Stomach smooth muscle (tissue), 2 donors: ENCODE measurements around the gene NT5E.
A peak's percentile ranks its signal among the peaks of the same experiment; 100 is the strongest.

Source experiments
- H3K27ac ChIP-seq: one replicate; pipeline ENCODE4 v1.7.0; 2013; ENCODE audit warnings: mild to moderate bottlenecking, low read length, inconsistent platforms
- H3K27me3 ChIP-seq, 2 donors: one replicate each; pipeline ENCODE4 v1.7.0; 2013; ENCODE audit warnings: low read length in 2 of 2; ENCODE audit not compliant: insufficient read depth in 2 of 2, control insufficient read depth in 1 of 2
- H3K36me3 ChIP-seq, 2 donors: one replicate each; pipeline ENCODE4 v1.7.0; 2013; ENCODE audit warnings: low read length in 2 of 2; ENCODE audit not compliant: control insufficient read depth in 2 of 2, insufficient read depth in 2 of 2
- H3K4me1 ChIP-seq: one replicate; pipeline ENCODE4 v1.7.0; 2013; ENCODE audit warnings: low read length; ENCODE audit not compliant: control insufficient read depth, insufficient read depth
- H3K4me3 ChIP-seq, 2 donors: one replicate each; pipeline ENCODE4 v1.7.0; 2013; ENCODE audit warnings: low read length in 2 of 2
- H3K9ac ChIP-seq, 2 donors: one replicate each; pipeline ENCODE4 v1.7.0; 2013; ENCODE audit warnings: low read length in 2 of 2, mild to moderate bottlenecking in 1 of 2
- H3K9me3 ChIP-seq, 2 donors: one replicate each; pipeline ENCODE4 v1.7.0; 2013; ENCODE audit warnings: low read length in 2 of 2; ENCODE audit not compliant: control insufficient read depth in 2 of 2
- donor health status: healthy.
- donor health status: Pancreatic carcinoma.

Gene NT5E

DNA sequence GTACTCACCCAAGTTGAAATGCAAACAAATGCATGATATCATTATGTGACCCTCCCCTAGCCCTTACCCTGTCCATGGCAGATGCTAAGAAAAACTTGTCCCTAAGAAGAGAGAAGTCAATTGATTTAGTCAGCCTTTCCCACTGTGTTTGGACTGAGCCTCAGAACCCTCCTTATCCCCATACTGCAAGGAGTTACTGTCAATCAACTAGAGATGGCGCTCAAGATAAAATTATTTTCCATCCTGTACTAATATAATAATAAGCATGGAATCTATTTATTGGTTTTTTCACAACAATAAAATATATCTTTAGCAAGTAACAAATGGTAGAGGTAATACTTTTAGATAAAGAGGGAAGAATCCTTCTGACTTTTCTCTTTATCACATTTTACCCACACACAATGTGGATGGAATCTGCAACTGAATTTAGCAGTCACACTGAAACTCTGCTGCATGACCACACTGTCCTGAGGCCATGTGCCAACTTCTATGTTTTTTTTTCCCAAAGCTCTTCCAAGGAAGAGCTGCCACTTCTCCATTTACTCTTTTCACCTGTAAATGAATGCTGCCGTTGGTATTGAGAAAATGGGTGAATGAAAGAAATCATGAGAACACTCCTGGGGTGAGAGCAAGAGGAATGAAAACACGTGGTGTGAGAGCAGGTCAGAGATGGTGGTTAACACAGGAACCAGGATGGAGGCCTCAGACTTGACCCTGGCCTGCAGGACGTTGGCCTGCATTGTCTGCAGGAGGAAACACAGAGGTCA lies 10.5 kb downstream of the NT5E start:
- H3K9ac ChIP-seq, result no peak overlapping the region
- peak overlapping the region; percentile 18 for H3K27ac ChIP-seq
- no peaks in the 10 kb centered on the region for H3K36me3 ChIP-seq
- H3K4me3 ChIP-seq, result peak overlapping the region in 1 of 2 donors; percentile 15
- H3K27me3 ChIP-seq, result no peaks in the 10 kb centered on the region
- peaks cover 46% of the 10 kb centered on the region for H3K4me1 ChIP-seq
- no peaks in the 10 kb centered on the region for H3K9me3 ChIP-seq

- Histone ChIP-seq H3K27ac (peak overlapping the region; percentile 41), H3K36me3 (no peaks in the 10 kb centered on the region), H3K4me1 (peaks cover 46% of the 10 kb centered on the region), H3K9ac (no peak overlapping the region), H3K27me3 (no peaks in the 10 kb centered on the region), H3K4me3 (no peak overlapping the region), H3K9me3 (no peaks in the 10 kb centered on the region)
Measured at GRCh38 chr6:85460921-85461797, 11.3 kb downstream of the NT5E start.

GRCh38 chr6:85461798-85462170 lies 11.9 kb downstream of the NT5E start:
- Histone ChIP-seq H3K4me3 (no peak overlapping the region), H3K9me3 (no peaks in the 10 kb centered on the region)

GRCh38 chr6:85462673-85463072 lies 12.8 kb downstream of the NT5E start:
- no peaks in the 10 kb centered on the region for H3K27me3 ChIP-seq
- H3K9ac ChIP-seq, result no peak overlapping the region
- peaks cover 40% of the 10 kb centered on the region for H3K4me1 ChIP-seq
- no peaks in the 10 kb centered on the region for H3K9me3 ChIP-seq
- no peaks in the 10 kb centered on the region for H3K36me3 ChIP-seq
- H3K27ac ChIP-seq, result peak overlapping the region; percentile 41
- no peak overlapping the region for H3K4me3 ChIP-seq

More at GRCh38 chr6:85461798-85462170, 11.9 kb downstream of the NT5E start:
- Histone ChIP-seq H3K9ac (no peak overlapping the region), H3K27me3 (no peaks in the 10 kb centered on the region), H3K4me1 (peaks cover 46% of the 10 kb centered on the region), H3K36me3 (no peaks in the 10 kb centered on the region), H3K27ac (peak overlapping the region; percentile 41)

GRCh38 chr6:85463621-85464259 lies 13.9 kb downstream of the NT5E start:
- H3K9me3 ChIP-seq, result no peaks in the 10 kb centered on the region
- peaks cover 0 to 4% of the 10 kb centered on the region in 2 donors for H3K36me3 ChIP-seq
- no peak overlapping the region for H3K9ac ChIP-seq
- H3K27ac ChIP-seq, result no peak overlapping the region
- H3K4me3 ChIP-seq, result no peak overlapping the region
- no peaks in the 10 kb centered on the region for H3K27me3 ChIP-seq
- H3K4me1 ChIP-seq, result peaks cover 35% of the 10 kb centered on the region

- no peak overlapping the region for H3K4me3 ChIP-seq
- peaks cover 0 to 4% of the 10 kb centered on the region in 2 donors for H3K36me3 ChIP-seq
- no peak overlapping the region for H3K27ac ChIP-seq
- no peaks in the 10 kb centered on the region for H3K9me3 ChIP-seq
- H3K27me3 ChIP-seq, result no peaks in the 10 kb centered on the region
- H3K9ac ChIP-seq, result no peak overlapping the region
- H3K4me1 ChIP-seq, result peaks cover 30% of the 10 kb centered on the region
Measured at GRCh38 chr6:85464260-85464644, 14.4 kb downstream of the NT5E start.

DNA sequence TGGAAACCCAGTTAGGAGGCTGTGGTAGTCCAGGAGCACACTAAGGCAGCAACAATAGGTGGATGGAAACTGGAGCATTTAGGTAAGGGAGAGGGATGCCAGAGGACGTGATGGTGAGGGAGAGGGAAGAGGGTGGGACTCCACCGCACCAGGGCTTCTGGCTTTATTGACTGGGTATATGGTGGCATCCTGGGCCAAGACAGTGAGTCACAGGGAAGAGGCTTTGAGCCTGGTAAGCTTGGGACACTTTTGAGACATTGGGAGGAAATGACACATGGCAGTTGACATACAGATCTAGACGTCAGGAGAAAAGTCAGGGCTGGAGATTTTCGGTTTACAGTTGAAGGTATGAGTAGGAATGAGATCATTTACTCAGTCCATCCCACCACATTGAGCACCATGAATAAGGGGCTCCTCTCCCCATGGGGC lies 14.9 kb downstream of the NT5E start:
- Histone ChIP-seq H3K9me3 (no peaks in the 10 kb centered on the region), H3K4me1 (peaks cover 27% of the 10 kb centered on the region), H3K27ac (no peak overlapping the region), H3K9ac (peak overlapping the region in 1 of 2 donors; percentile 1), H3K36me3 (peaks cover 0 to 4% of the 10 kb centered on the region in 2 donors), H3K4me3 (peak overlapping the region in 1 of 2 donors; percentile 15), H3K27me3 (no peaks in the 10 kb centered on the region)

DNA sequence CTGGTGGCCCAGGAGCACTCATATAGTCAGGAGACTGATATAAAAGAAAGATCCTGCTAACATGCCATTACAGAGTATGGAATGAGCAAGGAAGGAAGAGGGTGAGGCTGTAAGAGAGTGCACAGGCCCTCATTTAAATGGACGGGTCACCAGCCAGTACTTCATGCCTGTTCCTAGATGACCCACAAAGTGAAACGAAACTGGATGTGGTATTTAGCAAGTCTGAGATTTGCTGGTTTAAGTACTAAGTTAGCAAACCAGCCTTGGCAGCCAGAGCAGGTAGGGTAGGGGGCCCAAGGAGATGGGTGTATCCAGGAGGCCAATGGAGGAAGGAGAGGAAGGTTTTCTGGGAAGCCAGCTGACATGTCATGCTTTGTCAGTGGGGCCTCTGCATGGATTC lies 15.9 kb downstream of the NT5E start:
- H3K9ac ChIP-seq, result no peak overlapping the region
- peaks cover 0 to 4% of the 10 kb centered on the region in 2 donors for H3K36me3 ChIP-seq
- no peaks in the 10 kb centered on the region for H3K27me3 ChIP-seq
- H3K27ac ChIP-seq, result no peak overlapping the region
- H3K4me3 ChIP-seq, result no peak overlapping the region
- H3K9me3 ChIP-seq, result no peaks in the 10 kb centered on the region
- peaks cover 22% of the 10 kb centered on the region for H3K4me1 ChIP-seq

DNA sequence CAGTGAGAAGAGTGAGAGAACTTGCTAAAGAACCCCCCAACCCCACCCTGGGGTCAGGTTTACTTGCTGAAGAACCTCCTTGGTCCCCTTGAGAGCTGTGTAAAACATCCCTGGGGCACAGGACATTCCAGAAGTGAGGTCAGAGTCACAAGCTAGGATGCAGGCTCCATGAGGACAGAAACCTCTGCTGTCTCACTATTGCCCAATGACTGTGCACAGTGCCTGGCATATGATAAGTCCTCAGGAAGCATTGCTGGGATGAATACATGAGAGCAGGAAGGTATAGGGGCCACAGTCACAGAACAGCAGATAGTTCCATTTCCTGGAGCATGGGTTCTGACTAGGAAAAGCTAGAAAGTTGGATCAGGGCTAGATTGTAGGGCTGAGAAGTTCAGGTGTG lies 18.4 kb downstream of the NT5E start:
- H3K27ac ChIP-seq, result no peak overlapping the region
- no peaks in the 10 kb centered on the region for H3K9me3 ChIP-seq
- no peak overlapping the region for H3K4me3 ChIP-seq
- peaks cover 0 to 5% of the 10 kb centered on the region in 2 donors for H3K36me3 ChIP-seq
- H3K4me1 ChIP-seq, result peaks cover 6% of the 10 kb centered on the region
- H3K27me3 ChIP-seq, result no peaks in the 10 kb centered on the region
- H3K9ac ChIP-seq, result no peak overlapping the region

DNA sequence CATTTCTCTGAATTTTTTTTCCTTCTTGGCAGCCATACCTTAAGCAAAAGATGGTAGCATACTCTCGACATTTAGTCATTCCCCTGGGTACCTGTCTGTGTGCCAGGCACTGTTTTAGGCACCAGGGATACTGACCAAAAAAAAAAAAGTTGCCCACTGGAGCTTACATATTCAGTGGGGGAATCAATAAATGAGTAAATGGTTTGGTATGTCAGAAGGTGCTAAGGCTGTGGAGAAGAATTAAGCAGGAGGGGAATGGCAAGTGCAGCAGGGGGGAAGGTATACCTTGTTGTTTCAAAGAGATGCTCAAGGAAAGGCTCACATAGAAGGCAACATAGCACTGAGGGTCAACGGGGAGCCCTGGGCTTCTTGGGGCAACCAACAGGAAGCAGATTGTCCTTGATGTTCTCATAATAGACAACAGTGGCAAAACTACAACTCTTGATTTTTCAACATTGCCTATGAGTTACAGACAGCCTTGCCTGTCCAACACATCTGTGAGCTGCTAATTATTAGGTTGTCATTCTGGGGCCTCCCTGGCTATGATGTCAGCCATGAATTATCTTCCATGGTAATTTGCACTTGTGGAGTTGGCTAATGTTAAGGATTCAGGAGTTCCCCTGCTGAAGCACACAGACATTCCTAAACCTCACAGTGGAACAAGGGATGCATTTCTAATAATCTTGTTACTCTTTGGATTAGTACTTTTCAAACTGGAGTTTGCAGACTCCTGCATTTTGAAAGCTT lies 19.6 kb downstream of the NT5E start:
- Histone ChIP-seq H3K36me3 (peaks cover 0 to 6% of the 10 kb centered on the region in 2 donors), H3K4me3 (no peak overlapping the region), H3K9ac (no peak overlapping the region), H3K27ac (no peak overlapping the region), H3K27me3 (no peaks in the 10 kb centered on the region), H3K9me3 (no peaks in the 10 kb centered on the region), H3K4me1 (peaks cover 6% of the 10 kb centered on the region)
